RWPE2 (cell line): ENCODE results near the gene LNP1.

ENCODE experiments used
- ATAC-seq: fragments of 200-7000 bp; cut with Tn5 transposase; 3 replicates; pipeline ENCODE4 v1.9.1; 2021; ENCODE audit warnings: low read depth
- DNase-seq: peaks from one replicate; pipeline ENCODE4 v3.0.0-alpha.2; 2020; ENCODE audit warnings: low spot score
- H3K27ac ChIP-seq: fragments of 450-650 bp; 2 replicates; pipeline ENCODE4 v1.5.1; 2017; ENCODE audit warnings: mild to moderate bottlenecking; ENCODE audit not compliant: poor library complexity, severe bottlenecking
- H3K27me3 ChIP-seq: fragments of 250-450 bp; sonication (Bioruptor Pico); 2 replicates; pipeline ENCODE4 v1.5.1; 2021; ENCODE audit warnings: mild to moderate bottlenecking, moderate library complexity; ENCODE audit not compliant: insufficient read depth, poor library complexity, severe bottlenecking
- H3K36me3 ChIP-seq: fragments of 250-450 bp; sonication (Bioruptor Pico); 2 replicates; pipeline ENCODE4 v1.5.1; 2020; ENCODE audit warnings: low read depth, mild to moderate bottlenecking, moderate library complexity
- H3K4me1 ChIP-seq: fragments of 250-450 bp; sonication (Bioruptor Pico); 2 replicates; pipeline ENCODE4 v1.5.1; 2021; ENCODE audit warnings: mild to moderate bottlenecking, moderate library complexity; ENCODE audit not compliant: insufficient read depth, poor library complexity, severe bottlenecking
- H3K4me3 ChIP-seq: fragments of 250-450 bp; sonication (Bioruptor Pico); 2 replicates; pipeline ENCODE4 v1.5.1; 2021; ENCODE audit warnings: mild to moderate bottlenecking, moderate library complexity; ENCODE audit not compliant: severe bottlenecking
- H3K9me3 ChIP-seq: fragments of 250-450 bp; sonication (Bioruptor Pico); 2 replicates; pipeline ENCODE4 v1.5.1; 2021; ENCODE audit warnings: mild to moderate bottlenecking, moderate library complexity; ENCODE audit not compliant: severe bottlenecking
- CTCF ChIP-seq: fragments of 450-650 bp; IDR thresholded peaks from one replicate; pipeline ENCODE4 v1.5.1; 2017; ENCODE audit warnings: mild to moderate bottlenecking, moderate library complexity; ENCODE audit not compliant: poor library complexity, severe bottlenecking

The LNP1 gene

GRCh38 chr3:100403362-100404249, 2.3 kb downstream of the LNP1 start:
- H3K36me3 ChIP-seq: peaks cover 7% of the 10 kb centered on the region
- no peaks in the 10 kb centered on the region for H3K27me3 ChIP-seq
- DNase-seq (no peak), ATAC-seq (no peak)
- H3K4me1 ChIP-seq: peaks cover 6% of the 10 kb centered on the region
- peak overlapping the region; percentile 58 for H3K4me3 ChIP-seq
- H3K9me3 ChIP-seq: no peaks in the 10 kb centered on the region
- no peak for TF ChIP-seq CTCF
- no peak overlapping the region for H3K27ac ChIP-seq

- Histone ChIP-seq H3K36me3 (peaks cover 7% of the 10 kb centered on the region), H3K27ac (no peak overlapping the region), H3K4me3 (no peak overlapping the region), H3K27me3 (no peaks in the 10 kb centered on the region), H3K9me3 (no peaks in the 10 kb centered on the region), H3K4me1 (peaks cover 6% of the 10 kb centered on the region)
- ATAC-seq: no peak
- no peak for TF ChIP-seq CTCF
- no peak for DNase-seq
These were observed 2.9 kb downstream of the LNP1 start for GRCh38 chr3:100404250-100404548.

DNA sequence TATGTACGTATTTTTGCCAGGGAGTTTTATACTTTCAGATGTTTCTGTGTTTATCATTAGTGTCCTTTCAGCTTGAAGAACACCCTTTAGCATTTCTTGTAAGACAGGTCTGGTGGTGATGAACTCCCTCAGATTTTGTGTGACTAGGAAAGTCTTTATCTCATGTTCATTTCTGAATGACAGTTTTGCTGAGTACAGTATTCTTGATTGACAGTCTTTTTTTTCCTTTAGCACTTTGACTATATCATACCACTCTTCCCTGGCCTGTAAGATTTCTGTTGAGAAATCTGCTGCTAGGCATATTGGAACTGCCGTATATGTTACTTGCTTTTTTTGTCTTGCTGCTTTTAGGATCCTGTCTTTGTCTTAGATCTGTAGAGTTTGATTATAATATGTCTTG, 5.8 kb downstream of the LNP1 start:
- DNase-seq (no peak), ATAC-seq (no peak)
- Histone ChIP-seq H3K27me3 (no peaks in the 10 kb centered on the region), H3K27ac (no peak overlapping the region), H3K4me1 (peaks cover 6% of the 10 kb centered on the region), H3K4me3 (no peak overlapping the region), H3K36me3 (peaks cover 7% of the 10 kb centered on the region), H3K9me3 (no peaks in the 10 kb centered on the region)
- no peak for TF ChIP-seq CTCF

GRCh38 chr3:100407977-100408532, 6.7 kb downstream of the LNP1 start:
- H3K27ac ChIP-seq: no peak overlapping the region
- TF ChIP-seq CTCF: no peak
- H3K9me3 ChIP-seq: no peaks in the 10 kb centered on the region
- peaks cover 2% of the 10 kb centered on the region for H3K4me1 ChIP-seq
- no peak for DNase-seq
- H3K36me3 ChIP-seq: peaks cover 7% of the 10 kb centered on the region
- ATAC-seq: no peak
- no peak overlapping the region for H3K4me3 ChIP-seq
- H3K27me3 ChIP-seq: no peaks in the 10 kb centered on the region
